Large intestine (tissue), 3 donors: ENCODE results near the gene MAPK6. TPM values are rescaled to one million over a fixed set of nuclear protein-coding genes. Genes with fewer than 3 reads are reported as not detected.
"Not testable (repeated sequence)": the region's sequence is repeated elsewhere in the genome, so short reads cannot be mapped to it uniquely, and the experiment has no call there.

Experiments used
- DNase-seq, 2 donors: peaks; one replicate each; pipeline versions ENCODE4 v3.0.0 to v3.0.0-alpha.2; 2013
- H3K27ac ChIP-seq: one replicate; pipeline ENCODE4 v1.5.1; 2013; ENCODE audit warnings: low read length
- H3K27me3 ChIP-seq: 2 replicates; pipeline ENCODE4 v1.6.1; 2013; ENCODE audit warnings: low read length; ENCODE audit not compliant: control insufficient read depth, insufficient read depth
- H3K36me3 ChIP-seq: 2 replicates; pipeline ENCODE4 v1.6.1; 2013; ENCODE audit warnings: low read length; ENCODE audit not compliant: control insufficient read depth, insufficient read depth
- H3K4me1 ChIP-seq: one replicate; pipeline ENCODE4 v1.6.1; 2013; ENCODE audit warnings: low read length; ENCODE audit not compliant: control insufficient read depth, insufficient read depth
- H3K4me3 ChIP-seq: one replicate; pipeline ENCODE4 v1.5.1; 2013; ENCODE audit warnings: low read length
- H3K9me3 ChIP-seq: one replicate; pipeline ENCODE4 v1.6.1; 2013; ENCODE audit warnings: mild to moderate bottlenecking, low read depth, low read length, moderate library complexity; ENCODE audit not compliant: control insufficient read depth
- WGBS: methylation state at CpG from one replicate; pipeline ENCODE4 v1.1.5; 2013; ENCODE audit warnings: low lambda C conversion rate; ENCODE audit not compliant: insufficient coverage; 5-methylcytosine and 5-hydroxymethylcytosine counted together
- polyA plus RNA-seq: library from polyadenylated mRNA; unstranded; fragments of 120-200 nt; gene quantifications from one replicate; pipeline ENCODE4 v1.2.1, GENCODE V29; 2013

Gene MAPK6
- polyA plus RNA-seq, 1 donor = 42.1 TPM

- Histone ChIP-seq H3K27me3 (no peaks in the 10 kb centered on the region), H3K9me3 (no peaks in the 10 kb centered on the region), H3K4me1 (peaks cover 30% of the 10 kb centered on the region), H3K36me3 (no peaks in the 10 kb centered on the region), H3K4me3 (no peak overlapping the region), H3K27ac (peak overlapping the region; percentile 70)
- WGBS = no CpG with 5 or more reads among the region's 12 CpGs
- DNase-seq = no peak
These were observed 76.0 kb downstream of the MAPK6 start for GRCh38 chr15:52094811-52095584.

- no peak overlapping the region for H3K4me3 ChIP-seq
- WGBS = 80% methylated on average over 1 of the region's 4 CpGs
- H3K27me3 ChIP-seq = no peaks in the 10 kb centered on the region
- peaks cover 30% of the 10 kb centered on the region for H3K4me1 ChIP-seq
- DNase-seq = peak in 1 of 2 donors; percentile 50
- H3K36me3 ChIP-seq = no peaks in the 10 kb centered on the region
- H3K27ac ChIP-seq = peak overlapping the region; percentile 70
- no peaks in the 10 kb centered on the region for H3K9me3 ChIP-seq
These were observed 76.7 kb downstream of the MAPK6 start for GRCh38 chr15:52095597-52096262.

- not testable (repeated sequence) for H3K27me3 ChIP-seq, H3K9me3 ChIP-seq, H3K27ac ChIP-seq, DNase-seq, H3K36me3 ChIP-seq, H3K4me3 ChIP-seq
- H3K4me1 ChIP-seq = peaks cover 30% of the 10 kb centered on the region
- no CpG with 5 or more reads among the region's 9 CpGs for WGBS
These were observed 77.5 kb downstream of the MAPK6 start for GRCh38 chr15:52096536-52096935.

GRCh38 chr15:52097180-52097579, 78.2 kb downstream of the MAPK6 start:
- no peaks in the 10 kb centered on the region for H3K36me3 ChIP-seq
- H3K27ac ChIP-seq = no peak overlapping the region
- no peaks in the 10 kb centered on the region for H3K27me3 ChIP-seq
- no peak overlapping the region for H3K4me3 ChIP-seq
- no peaks in the 10 kb centered on the region for H3K9me3 ChIP-seq
- H3K4me1 ChIP-seq = peaks cover 33% of the 10 kb centered on the region
- DNase-seq = no peak

- Histone ChIP-seq H3K9me3 (no peaks in the 10 kb centered on the region), H3K4me3 (no peak overlapping the region), H3K4me1 (peaks cover 34% of the 10 kb centered on the region), H3K27me3 (no peaks in the 10 kb centered on the region), H3K27ac (peak overlapping the region; percentile 73), H3K36me3 (no peaks in the 10 kb centered on the region)
- peak; percentile 67 to 77 for DNase-seq
- 17% methylated on average over 1 of the region's 2 CpGs for WGBS
These were observed 79.3 kb downstream of the MAPK6 start for GRCh38 chr15:52098323-52098722.

GRCh38 chr15:52099651-52100272, 80.7 kb downstream of the MAPK6 start:
- H3K9me3 ChIP-seq = no peaks in the 10 kb centered on the region
- no CpG with 5 or more reads among the region's 15 CpGs for WGBS
- no peak overlapping the region for H3K27ac ChIP-seq
- no peak overlapping the region for H3K4me3 ChIP-seq
- H3K27me3 ChIP-seq = no peaks in the 10 kb centered on the region
- H3K36me3 ChIP-seq = no peaks in the 10 kb centered on the region
- no peak for DNase-seq
- peaks cover 25% of the 10 kb centered on the region for H3K4me1 ChIP-seq

GRCh38 chr15:52100807-52101442, 81.9 kb downstream of the MAPK6 start:
- peak in 1 of 2 donors; percentile 33 for DNase-seq
- no peak overlapping the region for H3K4me3 ChIP-seq
- H3K9me3 ChIP-seq = no peaks in the 10 kb centered on the region
- peaks cover 20% of the 10 kb centered on the region for H3K4me1 ChIP-seq
- no CpG with 5 or more reads among the region's 6 CpGs for WGBS
- H3K27me3 ChIP-seq = no peaks in the 10 kb centered on the region
- no peak overlapping the region for H3K27ac ChIP-seq
- no peaks in the 10 kb centered on the region for H3K36me3 ChIP-seq

- no peak for DNase-seq
- Histone ChIP-seq H3K36me3 (no peaks in the 10 kb centered on the region), H3K27ac (no peak overlapping the region), H3K4me3 (no peak overlapping the region), H3K9me3 (no peaks in the 10 kb centered on the region), H3K27me3 (no peaks in the 10 kb centered on the region), H3K4me1 (peaks cover 20% of the 10 kb centered on the region)
- WGBS = 100% methylated on average over 2 of the region's 16 CpGs
These were observed 82.7 kb downstream of the MAPK6 start for GRCh38 chr15:52101542-52102323.

- no CpG with 5 or more reads among the region's 2 CpGs for WGBS
- no peaks in the 10 kb centered on the region for H3K27me3 ChIP-seq
- peaks cover 14% of the 10 kb centered on the region for H3K4me1 ChIP-seq
- H3K27ac ChIP-seq = no peak overlapping the region
- DNase-seq = no peak
- H3K36me3 ChIP-seq = no peaks in the 10 kb centered on the region
- no peaks in the 10 kb centered on the region for H3K9me3 ChIP-seq
- no peak overlapping the region for H3K4me3 ChIP-seq
These were observed 83.4 kb downstream of the MAPK6 start for GRCh38 chr15:52102463-52102862.
